Thymus (tissue), 11 donors: ENCODE measurements around the gene DLG5. TPM values are rescaled to one million over a fixed set of nuclear protein-coding genes. Genes with fewer than 3 reads are reported as not detected.

Experiments used
- DNase-seq, 9 donors: peaks; one replicate each; pipeline ENCODE4 v3.0.0-alpha.2; 2013; ENCODE audit warnings: low spot score in 9 of 9, low read depth in 6 of 9, missing footprints in 1 of 9
- H3K27ac ChIP-seq, 2 donors: one replicate each; pipeline ENCODE4 v1.5.1; 2013; ENCODE audit warnings: control low read depth in 1 of 2, low read depth in 1 of 2, low read length in 1 of 2, mild to moderate bottlenecking in 1 of 2, moderate library complexity in 1 of 2
- H3K27me3 ChIP-seq, 2 donors: one replicate each; pipeline ENCODE4 v1.5.1; 2013; ENCODE audit warnings: low read length in 1 of 2; ENCODE audit not compliant: control insufficient read depth in 2 of 2, insufficient read depth in 1 of 2
- H3K36me3 ChIP-seq, 2 donors: one replicate each; pipeline ENCODE4 v1.5.1; 2013; ENCODE audit warnings: low read length in 1 of 2, mild to moderate bottlenecking in 1 of 2, moderate library complexity in 1 of 2; ENCODE audit not compliant: control insufficient read depth in 2 of 2, insufficient read depth in 2 of 2
- H3K4me1 ChIP-seq, 2 donors: one replicate each; pipeline ENCODE4 v1.5.1; 2013; ENCODE audit warnings: low read length in 2 of 2; ENCODE audit not compliant: control insufficient read depth in 2 of 2, insufficient read depth in 2 of 2
- H3K4me3 ChIP-seq, 2 donors: one replicate each; pipeline ENCODE4 v1.5.1; 2013; ENCODE audit warnings: low read length in 2 of 2, control low read depth in 1 of 2, mild to moderate bottlenecking in 1 of 2
- H3K9me3 ChIP-seq, 2 donors: one replicate each; pipeline ENCODE4 v1.5.1; 2013; ENCODE audit warnings: low read length in 1 of 2, mild to moderate bottlenecking in 1 of 2; ENCODE audit not compliant: control insufficient read depth in 2 of 2, insufficient read depth in 1 of 2
- WGBS: extraction: QIAGEN DNeasy Blood & Tissue Kit; methylation state at CpG from one replicate; pipeline ENCODE4 v1.1.7; 2013; 5-methylcytosine and 5-hydroxymethylcytosine counted together
- polyA plus RNA-seq: library from polyadenylated mRNA; stranded (reverse); fragments of 200-250 nt; gene quantifications from one replicate; pipeline ENCODE4 v1.2.3, GENCODE V29; 2013
- total RNA-seq: library from RNA; stranded (reverse); fragments of 120-200 nt; gene quantifications from one replicate; pipeline ENCODE4 v1.2.4, GENCODE V29; 2013
- donor health status: healthy.

The DLG5 gene
- total and polyA plus RNA-seq, 2 donors, result 6.6 to 25.8 TPM

DNA sequence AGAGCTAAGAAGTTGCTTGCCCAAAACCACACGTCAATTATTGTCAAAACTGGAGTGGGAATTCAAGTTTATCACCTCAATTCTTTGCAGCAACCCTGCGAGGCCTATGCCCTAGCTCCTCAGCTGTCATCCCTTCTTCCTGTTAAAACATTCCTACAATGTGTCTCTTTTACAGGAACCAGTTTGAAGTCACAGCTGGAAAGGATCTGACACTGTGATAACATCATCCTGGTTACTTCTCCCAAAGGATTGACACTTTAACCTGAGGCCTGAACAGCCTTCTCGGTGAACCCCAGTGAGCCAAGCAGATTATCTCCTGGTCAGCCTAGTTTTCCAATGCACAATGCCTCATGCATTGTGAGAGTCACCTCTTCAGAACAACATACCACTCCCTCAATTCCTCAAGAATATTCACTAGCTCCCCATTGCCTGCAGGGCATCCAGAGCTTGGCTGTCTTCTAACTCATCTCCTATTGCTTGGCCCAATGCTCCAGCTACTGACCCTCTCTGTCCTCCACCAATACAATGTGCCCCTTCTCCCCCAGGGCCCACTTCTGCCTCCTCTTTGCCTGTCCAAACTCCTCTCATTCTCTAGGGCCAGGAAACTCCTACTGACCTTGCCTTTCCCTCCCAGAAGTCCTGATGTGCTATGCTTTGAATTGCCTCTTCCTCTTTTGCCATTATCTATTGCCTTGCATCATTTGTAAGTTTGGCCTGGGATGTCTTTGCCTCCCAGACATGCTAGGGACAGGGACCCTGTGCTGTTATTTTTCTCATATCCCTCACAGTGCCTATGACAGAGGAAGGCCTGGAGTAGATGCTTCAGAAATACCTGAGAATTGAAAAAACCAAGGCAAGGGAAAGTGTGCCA lies 10.4 kb upstream of the DLG5 start:
- H3K27ac ChIP-seq, result no peak overlapping the region
- H3K4me1 ChIP-seq, result no peaks in the 10 kb centered on the region
- no peak for DNase-seq
- WGBS, result 94% methylated on average over 3 of the region's 3 CpGs
- no peak overlapping the region for H3K4me3 ChIP-seq
- H3K9me3 ChIP-seq, result no peaks in the 10 kb centered on the region
- no peaks in the 10 kb centered on the region for H3K36me3 ChIP-seq
- peaks cover 0 to 2% of the 10 kb centered on the region in 2 donors for H3K27me3 ChIP-seq

DNA sequence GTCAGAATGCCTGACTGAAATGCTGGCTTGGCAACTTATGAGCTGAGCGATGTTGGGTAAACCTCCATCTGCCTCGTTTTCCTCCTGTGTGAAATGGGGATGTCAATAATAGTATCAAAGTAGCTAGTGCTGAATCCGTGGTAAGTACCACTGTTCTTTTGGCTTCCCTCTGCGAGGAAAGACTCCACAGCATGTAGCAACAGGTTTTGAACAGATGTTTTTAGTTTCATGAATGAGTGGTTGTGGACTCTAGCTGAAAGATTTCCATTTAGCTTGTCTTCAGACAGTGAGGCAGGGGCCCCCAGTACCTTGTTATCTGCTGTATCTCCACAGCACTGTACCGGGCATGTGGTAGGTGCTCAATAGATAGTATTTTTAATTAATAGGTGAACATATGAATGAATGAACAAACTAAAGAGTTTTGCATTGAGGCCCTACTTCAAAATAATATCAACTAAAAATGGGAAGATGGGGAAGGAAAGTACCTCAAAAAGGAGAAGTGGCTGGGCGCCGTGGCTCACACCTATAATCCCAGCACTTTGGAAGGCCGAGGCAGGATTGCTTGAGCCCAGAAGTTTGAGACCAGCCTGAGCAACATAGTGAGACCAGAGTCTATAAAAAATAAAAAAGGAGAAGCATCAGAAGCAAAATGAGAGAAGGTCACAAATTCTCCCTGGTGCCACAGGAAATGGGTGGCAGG lies 5.6 kb upstream of the DLG5 start:
- no peak overlapping the region for H3K27ac ChIP-seq
- H3K27me3 ChIP-seq, result peaks cover 15 to 27% of the 10 kb centered on the region in 2 donors
- peaks cover 0 to 3% of the 10 kb centered on the region in 2 donors for H3K4me1 ChIP-seq
- DNase-seq, result peak in 1 of 9 donors; percentile 15
- no peak overlapping the region for H3K4me3 ChIP-seq
- no peaks in the 10 kb centered on the region for H3K36me3 ChIP-seq
- 79% methylated on average over 8 of the region's 8 CpGs for WGBS
- H3K9me3 ChIP-seq, result no peaks in the 10 kb centered on the region

DNA sequence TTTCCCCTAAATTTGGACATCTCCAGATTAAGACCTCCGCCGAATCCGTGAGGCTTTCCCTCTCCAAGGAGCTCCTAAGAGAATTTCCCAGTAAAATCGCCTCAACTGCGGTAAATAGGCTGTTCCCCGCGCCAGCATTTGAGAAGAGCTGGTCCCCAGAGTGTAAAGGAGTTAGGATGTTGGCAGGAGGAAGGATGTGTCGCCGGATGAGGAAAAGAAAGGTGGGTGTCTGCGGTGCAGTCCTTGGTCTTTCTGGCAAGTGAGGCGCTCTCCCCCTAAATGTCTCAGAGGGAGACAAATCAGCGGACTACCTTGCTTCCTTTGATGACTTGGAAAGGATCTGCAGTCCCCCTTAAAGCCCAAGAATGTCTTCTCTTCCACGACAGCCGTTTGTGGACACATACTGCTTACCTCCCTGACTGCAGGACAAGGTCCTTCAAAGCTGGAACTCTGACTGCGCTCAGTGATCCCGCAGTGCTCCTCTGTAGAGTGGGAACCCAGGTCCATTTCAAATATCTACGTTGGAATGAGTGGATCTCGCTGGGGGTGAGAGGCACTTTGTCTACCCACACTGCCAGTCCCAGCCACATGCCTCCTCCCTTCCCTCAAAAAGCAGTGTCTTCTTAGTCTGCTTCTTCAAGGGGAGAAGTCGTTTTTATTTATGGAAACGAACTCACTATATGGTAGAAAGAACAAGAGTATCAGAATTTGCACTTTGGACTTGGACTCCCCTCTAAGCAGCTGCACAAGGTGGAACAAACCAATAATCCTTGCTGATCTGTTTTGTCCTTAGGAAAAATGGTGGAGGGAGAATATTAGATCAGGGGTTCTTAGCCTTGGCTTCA lies 1.1 kb upstream of the DLG5 start:
- H3K27me3 ChIP-seq, result peaks cover 35 to 64% of the 10 kb centered on the region in 2 donors
- no peak overlapping the region for H3K4me3 ChIP-seq
- DNase-seq, result no peak
- no peaks in the 10 kb centered on the region for H3K9me3 ChIP-seq
- no peak overlapping the region for H3K27ac ChIP-seq
- peaks cover 0 to 11% of the 10 kb centered on the region in 2 donors for H3K4me1 ChIP-seq
- H3K36me3 ChIP-seq, result no peaks in the 10 kb centered on the region
- whole genome bisulfite sequencing, result 25% methylated on average over 20 of the region's 20 CpGs

DNA sequence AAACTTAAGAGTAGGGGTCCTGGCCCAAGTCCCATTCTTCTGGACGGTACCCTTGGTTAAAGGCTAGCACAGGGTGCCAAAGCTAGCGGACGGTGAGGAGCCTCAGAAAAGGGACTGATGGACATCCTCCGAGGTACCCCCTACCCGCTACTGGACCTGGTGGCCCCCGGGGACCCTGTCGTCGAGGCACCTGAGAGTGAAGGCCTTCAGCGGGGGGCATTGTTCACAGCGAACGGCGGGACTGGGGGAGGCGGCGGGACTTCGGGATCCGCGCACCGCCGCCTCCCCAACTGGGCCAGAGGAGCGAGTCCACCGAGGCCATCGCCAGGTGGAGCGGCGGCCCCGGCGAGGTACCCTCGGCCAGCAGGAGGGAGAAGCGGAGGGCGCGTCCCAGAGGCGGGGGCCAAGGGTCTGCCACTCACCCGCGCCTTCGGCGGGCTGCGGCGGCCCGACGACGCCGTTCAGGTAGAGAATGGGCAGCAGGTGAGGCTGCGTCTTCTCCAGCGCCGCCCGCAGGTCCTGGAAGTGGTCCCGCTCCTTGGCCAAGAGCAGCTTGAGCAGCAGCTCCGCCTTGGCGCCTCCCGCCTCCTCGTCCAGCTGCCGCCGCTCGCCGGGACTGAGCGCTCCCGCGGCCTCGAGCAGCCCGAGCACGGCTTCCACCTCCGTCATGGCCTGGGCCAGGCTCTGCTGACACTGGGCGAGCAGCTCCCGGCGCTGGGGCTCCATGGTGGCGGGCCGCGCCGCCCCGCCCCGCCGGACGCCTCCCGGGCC lies 575 bp downstream of the DLG5 start:
- Histone ChIP-seq H3K4me1 (peaks cover 0 to 11% of the 10 kb centered on the region in 2 donors), H3K9me3 (no peaks in the 10 kb centered on the region), H3K36me3 (no peaks in the 10 kb centered on the region), H3K27ac (peak overlapping the region in 1 of 2 donors; percentile 46), H3K27me3 (peaks cover 35 to 64% of the 10 kb centered on the region in 2 donors), H3K4me3 (peak overlapping the region; percentile 39 to 72)
- DNase-seq, result peak in 1 of 9 donors; percentile 19
- 3% methylated on average over 73 of the region's 73 CpGs for WGBS

DNA sequence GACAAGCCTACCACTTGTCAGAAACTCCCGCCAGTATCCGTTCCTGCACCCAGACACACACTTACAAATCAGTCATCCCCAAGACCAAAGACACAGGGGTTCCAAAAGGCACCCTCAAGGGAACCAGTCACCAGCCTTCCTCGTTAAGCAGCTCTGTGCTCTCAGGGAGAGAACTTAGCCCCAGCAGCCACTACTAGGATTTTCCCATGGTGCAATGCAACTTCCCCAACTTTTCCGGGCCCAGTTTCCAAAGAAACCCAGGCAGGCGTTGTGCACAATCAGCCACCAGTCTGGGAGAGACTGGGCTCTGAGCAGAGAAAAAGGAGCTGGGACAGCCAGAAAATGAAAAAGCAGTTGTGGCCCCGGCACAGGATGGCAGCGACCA lies 1.2 kb downstream of the DLG5 start:
- Histone ChIP-seq H3K9me3 (no peaks in the 10 kb centered on the region), H3K36me3 (no peaks in the 10 kb centered on the region), H3K4me1 (peaks cover 0 to 11% of the 10 kb centered on the region in 2 donors), H3K27ac (no peak overlapping the region), H3K27me3 (peaks cover 35 to 64% of the 10 kb centered on the region in 2 donors), H3K4me3 (peak overlapping the region; percentile 39 to 72)
- WGBS, result 38% methylated on average over 7 of the region's 7 CpGs
- no peak for DNase-seq

DNA sequence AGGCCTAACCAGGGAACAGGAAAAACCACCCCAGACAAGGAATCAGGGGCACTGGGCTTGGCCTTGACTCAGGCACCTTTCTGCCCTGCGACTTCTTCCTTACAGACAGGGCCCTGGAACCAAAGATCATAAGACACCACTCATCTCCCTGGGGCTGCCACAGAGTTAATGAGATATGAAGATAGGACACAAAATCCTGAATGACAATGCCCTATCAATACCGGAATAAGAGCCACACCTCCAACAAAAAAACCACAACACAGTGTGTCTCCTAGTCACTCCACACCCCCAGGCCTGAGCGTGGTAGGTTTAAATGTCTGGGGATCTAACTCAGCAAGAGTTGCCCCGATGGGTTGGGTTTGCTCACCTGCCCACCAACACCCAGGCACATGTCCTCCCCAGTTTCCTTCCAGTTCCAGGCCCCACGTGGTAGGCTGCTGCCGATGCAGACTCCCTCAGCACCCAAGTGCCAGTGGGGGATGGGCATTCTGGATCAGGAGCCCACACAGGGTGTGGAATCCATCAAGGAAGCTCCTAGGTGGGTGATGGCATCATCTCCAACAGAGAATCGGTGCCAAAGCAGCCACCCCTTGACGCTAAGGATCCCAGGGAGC lies 3.9 kb downstream of the DLG5 start:
- H3K4me3 ChIP-seq, result no peak overlapping the region
- H3K9me3 ChIP-seq, result no peaks in the 10 kb centered on the region
- H3K27ac ChIP-seq, result no peak overlapping the region
- WGBS, result 89% methylated on average over 8 of the region's 8 CpGs
- no peak for DNase-seq
- H3K36me3 ChIP-seq, result no peaks in the 10 kb centered on the region
- H3K27me3 ChIP-seq, result peaks cover 22 to 42% of the 10 kb centered on the region in 2 donors
- H3K4me1 ChIP-seq, result peaks cover 0 to 11% of the 10 kb centered on the region in 2 donors

DNA sequence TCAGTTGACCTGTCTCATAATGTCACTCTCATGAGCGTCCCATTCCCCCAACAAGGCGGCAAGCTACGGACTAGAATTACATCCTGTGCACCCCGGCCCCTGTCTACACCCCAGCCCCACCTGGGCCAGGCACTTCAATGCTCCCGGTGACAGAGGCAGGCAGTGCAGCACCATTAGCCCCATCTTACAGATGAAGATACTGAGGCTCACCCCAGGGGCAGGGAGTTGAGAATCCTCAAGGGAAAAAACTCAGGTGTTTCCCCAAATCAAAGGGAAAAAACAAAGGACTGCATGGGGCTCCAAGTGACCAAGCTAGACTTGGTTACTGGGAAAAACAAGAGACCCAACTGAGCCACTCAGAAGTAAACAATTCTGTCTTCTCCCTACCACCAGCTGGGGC lies 4.5 kb downstream of the DLG5 start:
- DNase-seq, result no peak
- Histone ChIP-seq H3K27me3 (peaks cover 18 to 36% of the 10 kb centered on the region in 2 donors), H3K4me1 (peaks cover 0 to 8% of the 10 kb centered on the region in 2 donors), H3K4me3 (no peak overlapping the region), H3K9me3 (no peaks in the 10 kb centered on the region), H3K27ac (no peak overlapping the region), H3K36me3 (no peaks in the 10 kb centered on the region)
- 97% methylated on average over 5 of the region's 5 CpGs for WGBS

DNA sequence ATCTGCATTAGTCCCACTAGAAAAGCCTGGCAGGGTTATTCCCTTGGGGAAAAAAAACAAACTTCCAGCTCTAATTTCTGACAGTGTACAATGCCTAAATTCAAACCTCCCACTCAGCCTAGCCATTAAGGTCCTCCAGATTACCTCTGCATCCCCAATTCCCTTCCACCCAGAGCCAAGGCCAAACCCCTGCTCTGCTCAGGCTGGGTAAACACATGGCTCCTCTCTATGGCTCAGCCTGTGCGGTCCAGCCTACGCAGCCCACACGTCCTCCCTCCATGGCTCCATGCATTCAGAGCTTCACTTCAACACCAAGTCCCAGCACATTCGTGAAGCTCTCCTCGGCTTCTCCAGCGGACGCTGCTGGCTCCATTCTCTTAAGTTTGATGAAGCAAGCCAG lies 5.2 kb downstream of the DLG5 start:
- no peak for DNase-seq
- peaks cover 0 to 8% of the 10 kb centered on the region in 2 donors for H3K4me1 ChIP-seq
- no peak overlapping the region for H3K4me3 ChIP-seq
- 83% methylated on average over 7 of the region's 7 CpGs for WGBS
- no peaks in the 10 kb centered on the region for H3K9me3 ChIP-seq
- H3K27ac ChIP-seq, result no peak overlapping the region
- H3K27me3 ChIP-seq, result peaks cover 12 to 31% of the 10 kb centered on the region in 2 donors
- H3K36me3 ChIP-seq, result no peaks in the 10 kb centered on the region
